Keratinocyte (primary cell): ENCODE results near the gene RAB8B.

Experiments
- CTCF ChIP-seq, 3 experiments: IDR thresholded peaks in 1 of 3; conservative IDR thresholded peaks in 1 of 3; optimal IDR thresholded peaks in 1 of 3; 2 replicates in 2 of 3; 3 replicates in 1 of 3; pipeline versions ENCODE3 to v1.5.1; 2011; ENCODE audit warnings: low read length in 3 of 3, mild to moderate bottlenecking in 3 of 3, moderate library complexity in 2 of 3, control low read depth in 1 of 3, inconsistent platforms in 1 of 3; ENCODE audit not compliant: insufficient read depth in 2 of 3; ENCODE audit errors: extremely low read depth in 1 of 3
- EZH2 ChIP-seq: IDR thresholded peaks from one replicate; pipeline ENCODE4 v1.6.1; 2012; ENCODE audit warnings: inconsistent platforms, mild to moderate bottlenecking, low read length, moderate library complexity

- no peak for TF ChIP-seq CTCF (optimal IDR thresholded peaks at IDR 0.05 in 1 of 3, IDR thresholded peaks at IDR 0.05 in 1 of 3, conservative IDR thresholded peaks at IDR 0.05 in 1 of 3; ENCODE audit: extremely low read depth in 1 of 3, insufficient read depth in 2 of 3, low read length in 3 of 3)
- TF ChIP-seq EZH2: no peak
These were observed 117.2 kb downstream of the RAB8B start for GRCh38 chr15:63306492-63307073.
